NCI-H460 (cell line): Measurements from ENCODE around the gene OTX2. TPM values are rescaled to one million over a fixed set of nuclear protein-coding genes. Genes with fewer than 3 reads are reported as not detected.

Experiments used
- DNase-seq: peaks from one replicate; pipeline ENCODE4 v3.0.0-alpha.2; 2016; ENCODE audit warnings: low read depth; ENCODE audit errors: extremely low read depth
- small RNA-seq, 2 experiments: library from RNA; depleted of rRNA; stranded (forward); fragments of <200 nt; gene quantifications; one replicate each; pipeline ENCODE3, GENCODE V24; 2014
- total RNA-seq: library from RNA; depleted of rRNA; stranded (reverse); fragments of >200 nt; shearing (Covaris generic); gene quantifications from 2 replicates; pipeline ENCODE4 v1.2.3, GENCODE V29; 2014; rRNA removed

The OTX2 gene
- total RNA-seq, 1 experiment from 2014 or later, result not detected

DNA sequence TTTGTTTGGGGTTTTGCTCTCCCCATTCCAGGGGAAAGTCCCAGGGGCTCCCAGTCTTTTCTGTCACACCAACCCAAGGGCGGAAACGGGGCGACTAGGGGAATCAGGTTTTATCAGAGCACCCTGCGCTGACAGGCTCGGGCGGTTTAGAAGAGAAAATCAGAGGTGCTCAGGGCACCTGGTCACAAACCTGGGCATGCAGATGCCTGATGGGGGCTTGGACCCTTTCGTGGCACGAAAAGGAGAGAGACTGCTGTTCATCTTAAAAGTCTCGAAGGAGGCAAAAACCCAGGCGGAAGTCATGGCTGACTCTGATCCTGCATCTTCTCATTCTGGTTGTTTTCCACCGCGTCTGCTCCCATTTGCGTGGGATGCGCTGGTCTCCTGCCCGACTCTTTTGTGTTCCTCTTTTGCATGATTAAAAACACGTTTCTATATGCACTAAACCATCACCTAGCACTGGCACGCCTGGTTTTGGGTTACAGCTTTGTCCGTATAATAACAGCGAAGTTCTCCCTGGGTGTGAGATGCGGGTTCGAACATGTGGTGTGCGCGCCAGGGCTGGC is 13.2 kb downstream of the OTX2 start:
- DNase-seq, result no peak

DNA sequence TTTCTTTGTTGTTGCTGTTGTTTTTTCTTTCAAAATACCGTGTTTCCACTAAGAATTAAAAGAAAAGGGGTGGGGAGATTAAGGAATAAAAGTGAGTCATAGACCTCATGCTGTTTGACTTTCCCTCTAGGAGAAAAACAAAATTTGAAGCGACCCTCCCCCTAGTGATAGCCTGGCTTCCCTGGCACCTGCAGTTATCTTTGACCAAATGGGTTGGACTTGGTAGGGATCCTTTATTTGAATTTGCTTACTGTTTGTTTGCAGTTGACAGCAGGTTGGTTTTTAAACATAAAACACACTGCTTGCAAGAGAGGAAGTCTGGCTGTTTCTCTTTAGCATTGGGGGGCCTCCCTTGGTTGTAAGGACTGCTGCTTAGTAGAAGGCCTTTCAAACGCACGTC is 14.0 kb downstream of the OTX2 start:
- DNase-seq, result no peak

DNA sequence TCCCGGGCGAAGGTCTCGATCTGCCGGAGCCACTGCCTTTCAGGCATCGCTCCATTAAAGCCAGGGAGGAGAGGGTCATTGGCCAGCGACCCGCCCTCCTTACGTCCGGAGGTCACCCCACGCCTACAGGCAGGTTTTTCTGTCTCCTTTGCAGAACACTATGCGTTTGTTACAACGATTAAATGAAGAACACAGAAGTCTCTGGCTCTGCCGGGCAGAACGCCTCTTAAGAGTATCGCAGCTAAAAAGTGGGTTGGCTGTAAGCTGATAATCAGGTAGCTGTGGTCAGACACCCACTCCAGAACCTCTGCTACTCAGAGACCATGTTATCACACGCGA is 15.0 kb downstream of the OTX2 start:
- no peak for DNase-seq

DNA sequence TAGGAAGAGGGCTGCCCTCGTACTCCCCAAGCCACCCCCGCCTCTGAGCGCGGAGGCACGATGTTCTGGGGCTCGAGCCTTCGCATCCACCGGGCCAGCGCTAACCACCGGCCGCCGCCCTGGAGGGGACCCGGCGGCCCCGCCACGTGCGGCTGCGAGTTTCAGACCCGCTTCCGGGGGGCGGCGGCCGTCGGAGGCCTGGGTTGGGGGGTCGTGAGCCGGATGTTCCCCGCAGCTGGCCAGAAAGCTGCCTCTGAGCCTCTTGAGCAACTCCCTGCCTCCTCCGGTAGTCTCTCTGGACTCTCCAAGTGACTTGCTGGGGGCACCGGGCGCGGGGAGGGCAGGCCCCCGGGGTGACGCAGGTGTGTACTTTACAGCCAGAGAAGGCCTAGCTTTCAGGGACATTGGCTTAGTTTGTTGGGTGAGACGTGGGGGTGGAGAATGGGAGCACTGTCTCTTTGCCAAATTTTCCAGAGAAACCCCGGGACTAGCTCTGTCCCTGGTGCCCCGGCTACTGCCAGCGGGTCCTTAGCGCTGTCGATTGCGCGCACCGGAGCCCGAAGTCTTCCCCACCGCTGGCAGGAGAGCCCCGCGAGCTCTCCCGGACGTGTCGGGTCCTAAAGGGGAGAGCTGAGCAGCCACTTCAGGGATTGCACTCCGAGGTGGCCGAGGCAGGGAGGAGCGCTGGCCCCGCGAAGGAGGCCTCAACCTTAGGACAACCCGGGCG is 15.6 kb downstream of the OTX2 start:
- DNase-seq, result no peak

DNA sequence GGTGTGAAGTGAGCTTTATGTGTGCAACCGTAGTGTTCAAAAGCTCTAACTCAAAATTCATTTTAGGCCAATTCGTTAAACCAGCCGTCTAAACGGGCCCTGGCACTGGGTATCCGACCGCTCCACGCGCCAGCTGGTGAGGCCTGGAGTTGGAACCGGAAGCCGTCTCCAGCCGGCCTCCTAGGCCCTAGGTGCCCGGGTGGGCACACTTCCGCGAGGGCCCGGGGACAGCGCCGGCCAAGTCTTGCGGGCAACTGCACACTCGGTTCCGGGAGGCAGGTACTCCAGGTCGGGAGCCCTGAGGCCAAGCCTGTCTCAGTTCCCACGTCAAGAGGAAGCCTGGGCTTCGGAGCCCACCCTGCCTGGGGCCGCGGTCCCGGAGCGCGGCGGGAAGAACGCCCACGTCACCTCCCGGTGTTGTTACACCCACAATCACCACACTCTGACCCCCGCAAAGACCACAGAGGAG is 16.2 kb downstream of the OTX2 start:
- DNase-seq, result no peak

DNA sequence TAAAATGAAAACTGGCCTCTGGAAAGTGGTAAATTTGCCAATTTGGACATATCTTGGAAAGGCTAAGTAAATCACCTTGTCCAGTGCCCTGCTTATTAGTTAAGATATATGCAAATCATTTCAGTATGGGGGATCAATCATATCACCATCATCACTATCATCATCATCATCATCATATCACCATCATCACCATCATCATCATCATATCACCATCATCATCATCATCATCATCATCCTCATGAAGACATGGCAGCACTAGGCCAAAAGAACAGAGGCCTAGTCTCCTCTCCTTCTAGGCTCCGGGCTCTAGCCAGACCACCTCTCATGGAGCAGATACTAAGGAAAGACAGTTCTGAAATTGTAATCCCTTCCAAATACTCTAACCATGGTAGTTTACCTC is 20.3 kb downstream of the OTX2 start:
- no peak for DNase-seq

DNA sequence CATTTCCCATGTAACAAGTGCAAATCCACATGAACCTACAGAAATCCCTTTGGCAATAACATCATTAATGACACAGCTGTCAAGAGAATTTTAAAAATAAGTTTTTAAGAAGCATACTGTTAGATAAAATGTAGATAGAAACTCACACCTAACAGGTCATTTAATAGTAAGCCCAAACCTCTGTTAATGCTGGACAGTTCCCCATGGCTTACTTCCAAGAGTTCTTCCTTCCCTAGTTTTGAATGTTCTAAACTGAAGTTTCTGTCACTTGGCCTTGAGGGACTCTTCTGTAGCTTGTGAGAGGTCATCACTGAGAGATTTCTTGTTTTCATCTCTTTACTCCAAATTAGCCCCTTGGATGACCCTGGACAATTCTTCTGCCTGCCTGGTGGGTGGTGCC is 22.7 kb downstream of the OTX2 start:
- DNase-seq, result no peak

DNA sequence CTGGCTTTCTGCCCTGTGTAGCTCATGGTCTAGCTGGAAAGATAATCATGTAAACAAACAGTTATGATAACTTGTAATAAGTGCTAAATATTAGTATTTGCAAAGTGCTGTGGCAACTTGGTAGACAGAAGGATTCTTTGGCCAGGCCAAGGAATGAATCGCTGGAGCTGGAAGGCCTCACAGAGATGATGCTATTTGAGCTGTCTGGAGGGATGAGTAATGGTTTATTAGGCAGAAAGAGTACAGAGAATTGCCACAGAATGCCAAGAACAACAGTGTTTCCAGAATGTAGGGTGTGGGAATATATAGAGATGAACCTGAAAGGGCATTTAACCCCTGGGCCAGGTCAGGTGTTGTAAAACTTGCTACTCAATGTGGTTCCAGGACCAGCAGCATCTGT is 27.6 kb downstream of the OTX2 start:
- DNase-seq, result no peak

DNA sequence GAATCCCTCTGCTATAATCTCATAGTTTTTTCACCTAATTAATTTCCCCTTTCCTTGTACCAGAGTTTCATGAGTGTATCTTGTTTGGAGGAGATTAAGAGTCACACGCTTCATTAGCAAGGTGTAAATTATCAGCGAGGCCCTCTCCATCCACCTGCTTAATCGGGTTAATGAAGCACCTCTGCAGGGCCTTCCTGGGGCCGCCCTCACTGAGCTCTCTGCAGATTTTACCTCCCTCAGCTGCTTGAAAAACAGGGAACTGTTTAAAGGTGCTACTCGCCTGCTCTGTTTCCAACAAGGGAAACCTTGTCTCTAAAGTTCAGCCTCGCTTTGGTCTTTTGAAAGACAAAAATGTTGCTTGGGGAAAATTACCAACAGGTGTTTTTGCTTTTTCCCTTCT is 35.8 kb downstream of the OTX2 start:
- DNase-seq, result no peak

DNA sequence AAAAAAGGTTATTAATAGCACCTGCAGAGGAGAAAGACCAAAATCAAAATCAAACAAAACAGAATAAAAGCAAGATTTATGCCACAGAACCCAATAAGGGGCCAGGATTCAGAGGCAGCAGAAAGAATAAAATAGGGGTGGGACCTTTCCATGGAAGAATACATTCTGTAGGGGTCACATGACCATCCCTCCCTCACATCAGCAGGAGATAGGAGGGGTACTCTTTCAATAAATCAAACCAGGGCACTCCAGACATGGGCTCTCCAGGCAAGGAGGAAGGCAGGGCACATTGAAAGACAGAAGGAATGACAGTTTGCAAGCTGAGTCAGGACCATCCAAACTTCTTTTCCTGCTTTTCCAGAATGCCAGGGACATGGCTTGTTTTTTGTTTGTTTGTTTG is 39.8 kb downstream of the OTX2 start:
- DNase-seq, result no peak

DNA sequence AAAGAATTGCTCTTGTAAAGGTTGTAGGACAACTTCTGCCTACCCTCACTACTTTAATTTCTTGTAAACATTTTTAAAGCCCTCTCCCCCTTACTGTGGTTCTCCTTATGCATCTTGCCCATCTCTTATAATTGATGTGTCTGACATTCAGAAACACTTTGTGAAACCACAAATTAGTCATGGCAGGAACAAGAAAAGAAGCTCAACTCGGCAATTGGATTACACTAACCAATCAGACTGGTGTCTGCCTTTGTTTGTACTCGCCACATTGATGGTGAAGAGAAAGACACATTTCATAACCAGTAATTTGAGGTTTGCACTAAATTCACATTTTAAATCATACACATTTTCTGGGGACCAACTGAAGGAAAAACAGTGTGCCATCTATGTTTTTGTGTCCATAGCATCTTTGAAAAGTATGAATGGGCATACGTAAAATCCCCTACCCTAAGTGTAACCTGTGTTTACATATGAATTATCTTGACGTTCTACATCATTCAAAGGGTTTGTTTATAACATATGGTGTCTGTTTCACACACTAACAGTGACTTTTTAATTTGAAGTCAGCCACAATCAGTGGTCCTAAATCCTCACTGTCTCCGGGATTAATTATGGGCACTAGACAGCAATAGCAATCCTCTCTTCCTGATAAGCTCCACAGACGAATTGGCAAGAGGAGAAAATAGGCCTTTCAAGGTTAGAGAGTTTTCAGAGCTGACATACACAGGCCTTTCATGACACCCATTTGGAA is 49.9 kb downstream of the OTX2 start:
- DNase-seq, result no peak

DNA sequence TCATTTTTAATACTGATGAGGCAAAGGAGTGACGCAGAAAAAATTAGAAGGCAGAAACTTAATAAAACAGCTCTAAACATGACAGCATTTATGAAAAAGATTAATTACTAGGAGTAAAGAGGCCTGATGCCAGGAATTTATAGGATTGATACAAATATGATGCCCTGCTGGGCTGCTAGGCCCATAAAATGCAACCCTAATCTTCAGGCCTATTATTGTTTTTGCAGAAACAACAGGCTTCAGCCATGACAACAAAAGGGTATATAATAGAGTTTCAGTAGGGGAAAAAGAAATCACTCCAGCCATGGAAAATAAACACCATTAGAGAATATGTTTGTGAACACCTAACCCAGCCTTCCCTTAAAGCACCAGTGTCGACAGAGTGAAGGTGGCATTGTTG is 50.6 kb downstream of the OTX2 start:
- DNase-seq, result no peak

DNA sequence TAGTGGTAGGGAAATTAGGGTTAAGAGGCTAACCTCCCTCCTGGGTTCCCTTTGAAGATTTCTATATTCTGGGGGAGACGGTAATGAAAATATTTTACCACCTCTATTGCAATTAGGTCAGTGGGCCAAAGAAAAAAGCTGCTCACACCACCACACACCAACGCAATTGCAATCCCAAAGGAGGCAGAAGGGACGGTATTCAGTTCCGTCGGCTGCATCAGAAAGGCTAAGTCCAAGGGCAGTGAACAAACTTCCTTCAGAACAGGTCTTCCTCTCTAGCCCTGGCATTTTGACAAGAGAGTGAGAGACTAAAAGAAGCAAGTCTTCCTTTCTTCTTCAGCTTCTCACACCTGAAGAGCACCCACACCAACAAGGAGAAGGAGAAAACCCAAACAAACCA is 51.2 kb downstream of the OTX2 start:
- DNase-seq, result no peak

DNA sequence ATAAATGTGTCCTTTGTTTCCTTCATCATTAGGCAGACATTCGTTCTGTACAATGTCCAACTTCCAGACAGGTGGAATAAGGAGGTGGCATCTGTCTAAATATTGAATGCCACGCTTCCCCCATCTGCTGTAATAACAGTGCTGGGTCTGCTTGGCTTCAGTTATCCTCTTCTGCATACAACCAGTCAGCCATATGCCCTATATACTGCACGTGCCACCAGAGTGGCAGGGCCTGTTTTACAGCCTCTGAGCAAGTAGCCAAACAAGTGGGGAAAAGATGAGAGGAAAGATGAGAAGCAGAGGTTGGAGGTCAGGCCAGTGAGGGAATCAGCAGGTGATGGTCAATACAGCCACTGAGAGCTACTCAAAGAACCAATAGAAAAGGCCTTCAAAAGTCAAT is 55.4 kb downstream of the OTX2 start:
- no peak for DNase-seq

DNA sequence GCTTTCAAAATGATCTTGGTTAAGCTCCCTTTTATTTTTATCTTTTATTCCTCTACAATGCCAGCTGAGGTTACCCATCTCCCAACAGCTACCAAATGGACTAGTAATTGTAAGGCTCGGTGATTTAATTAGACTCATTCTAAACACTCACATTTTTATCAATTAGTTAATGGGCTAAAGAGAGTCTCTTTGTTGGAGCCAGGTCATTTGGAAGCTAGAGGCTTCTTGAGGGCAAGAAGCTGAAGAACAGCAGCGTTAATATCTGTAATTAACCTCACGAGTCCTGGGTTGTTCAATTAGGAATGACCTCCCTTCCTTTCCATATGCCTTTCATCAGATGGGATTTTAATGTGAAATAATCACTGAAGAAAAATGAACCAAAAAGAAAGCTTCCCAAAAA is 56.9 kb downstream of the OTX2 start:
- no peak for DNase-seq

DNA sequence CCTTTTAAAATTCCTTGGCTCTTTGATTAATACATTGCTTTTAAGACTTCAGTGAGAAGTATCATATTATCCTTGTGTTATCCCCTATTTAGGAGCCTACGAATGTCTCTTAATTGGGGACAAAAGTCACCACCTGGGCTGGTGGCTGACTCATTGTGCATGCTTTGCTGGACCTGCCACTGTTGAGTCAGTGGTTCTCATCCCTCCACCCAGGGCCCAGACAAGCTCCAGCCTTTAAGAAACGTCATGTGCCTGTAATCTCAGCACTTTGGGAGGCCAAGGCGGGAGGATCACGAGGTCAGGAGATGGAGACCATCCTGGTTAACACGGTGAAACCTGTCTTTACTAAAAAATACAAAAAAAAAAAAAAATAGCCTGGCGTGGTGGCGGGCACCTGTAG is 57.9 kb downstream of the OTX2 start:
- no peak for DNase-seq

DNA sequence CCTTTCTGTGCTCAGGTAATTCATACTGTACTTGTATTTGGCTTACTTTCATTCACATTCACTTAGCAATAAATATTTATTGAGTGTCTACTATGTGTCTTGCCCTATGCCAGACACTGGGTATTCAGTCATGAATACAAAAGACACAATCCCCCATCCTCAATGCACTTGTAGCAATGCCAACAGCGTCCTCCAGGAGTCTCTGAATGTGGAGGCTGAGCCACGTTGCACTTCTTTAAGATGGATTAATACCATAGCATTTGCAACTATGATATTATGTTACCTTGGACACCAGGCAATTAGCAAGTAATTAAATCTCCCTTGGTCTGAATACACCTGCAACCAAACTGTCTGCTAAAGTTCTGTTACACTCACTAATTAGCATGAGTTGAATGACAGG is 58.8 kb downstream of the OTX2 start:
- DNase-seq, result no peak

Small RNAs within 50 kb of the gene (small RNA-seq; reads per million reads assigned to genes)
- gene RN7SL461P (0 reads per million in 2 experiments), gene RNU6-1204P (0 reads per million in 2 experiments)

Other genes starting within 250 kb of the OTX2 start
- 12.8 and 14.4 TPM in 2 replicates for gene TMEM260, start 230.7 kb downstream of the OTX2 start, total RNA-seq